Activated B cell treated with CpG ODN at 0.5 μM for 24 hours (primary cell): Measurements from ENCODE around the gene EFCAB9. TPM values are rescaled to one million over a fixed set of nuclear protein-coding genes. Genes with fewer than 3 reads are reported as not detected.
A peak's percentile ranks its signal among the peaks of the same experiment; 100 is the strongest.

Experiments
- ATAC-seq: fragments of 200-7000 bp; cut with Tn5 transposase; one replicate; pipeline ENCODE4 v1.10.0; 2021; ENCODE audit warnings: low read depth, mild to moderate bottlenecking, moderate library complexity
- CTCF ChIA-PET: fragments of 350-600 bp; sonication (Branson Sonifier 250); formaldehyde crosslinking; loops from one replicate; lab custom pipeline; 2021; ENCODE audit warnings: antibody characterized with exemption; lab: Charles Lee
- POLR2A ChIA-PET: fragments of 350-600 bp; sonication (Branson Sonifier 250); formaldehyde crosslinking; loops from one replicate; lab custom pipeline; 2021; ENCODE audit warnings: antibody characterized with exemption; lab: Charles Lee
- DNase-seq: peaks from one replicate; pipeline ENCODE4 v3.0.0; 2022
- H3K27ac Mint-ChIP-seq: one replicate; pipeline ENCODE4 v1.8.0; 2020; ENCODE audit warnings: mixed read lengths
- H3K27me3 Mint-ChIP-seq: one replicate; pipeline ENCODE4 v1.8.0; 2021; ENCODE audit warnings: mixed read lengths
- H3K36me3 Mint-ChIP-seq: one replicate; pipeline ENCODE4 v1.8.0; 2021; ENCODE audit warnings: low read depth, mixed read lengths
- H3K4me1 Mint-ChIP-seq: one replicate; pipeline ENCODE4 v1.8.0; 2021; ENCODE audit warnings: mixed read lengths
- H3K4me3 Mint-ChIP-seq: one replicate; pipeline ENCODE4 v1.8.0; 2020; ENCODE audit warnings: mild to moderate bottlenecking, mixed read lengths
- H3K9me3 Mint-ChIP-seq: one replicate; pipeline ENCODE4 v1.8.0; 2020; ENCODE audit warnings: mixed read lengths
- intact Hi-C: fragments of 100-400 bp; cut with micrococcal nuclease; formaldehyde crosslinking; loops from one replicate; pipeline ENCODE4 v1.15.1; 2024
- total RNA-seq: library from RNA; stranded (reverse); gene quantifications from 2 replicates; pipeline ENCODE4 v1.2.3, GENCODE V29; 2022
- TF ChIP-seq, protein P1 (sequence below): fragments of 200-600 bp; IDR thresholded peaks from one replicate; pipeline ENCODE4 v1.8.0; 2022; ENCODE audit warnings: antibody characterized with exemption, mild to moderate bottlenecking

Gene EFCAB9
- total RNA-seq, 1 donor from 2014 or later, result not detected

DNA sequence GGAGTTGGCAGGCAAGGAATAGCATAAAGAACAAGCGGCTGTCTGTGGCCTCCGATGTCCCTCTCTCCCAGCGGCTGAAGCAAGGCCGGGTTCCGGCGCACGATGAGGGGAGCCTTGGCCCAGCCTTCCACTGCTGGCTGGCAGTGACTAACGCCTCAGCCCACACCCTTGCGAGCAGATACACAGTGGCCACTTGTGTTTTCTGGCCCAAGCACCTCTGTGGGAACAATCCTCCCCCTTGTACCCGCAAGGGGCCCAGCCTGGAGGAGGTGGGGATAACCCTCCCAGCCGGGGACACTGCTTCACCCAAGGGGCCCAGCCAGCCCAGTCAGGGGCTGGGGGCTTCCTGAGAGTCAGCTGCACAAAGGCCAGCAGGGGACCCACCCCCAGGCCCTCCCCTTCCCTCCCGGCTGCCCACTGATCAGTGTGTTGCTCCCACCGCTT lies 29.2 kb upstream of the EFCAB9 start:
- peak overlapping the region; percentile 68 for H3K27ac Mint-ChIP-seq
- CTCF ChIA-PET, result no interaction called here
- POLR2A ChIA-PET, result interaction anchor here (0.7 to 2.3 kb wide), 5 partner anchors 10 to 53 kb away, joined by 3 to 7 read pairs (median 4); no protein-coding TSS in a partner anchor
- peaks cover 87% of the 10 kb centered on the region for H3K4me1 Mint-ChIP-seq
- DNase-seq (no peak), ATAC-seq (no peak)
- H3K36me3 Mint-ChIP-seq, result peaks cover 45% of the 10 kb centered on the region
- H3K27me3 Mint-ChIP-seq, result no peaks in the 10 kb centered on the region
- intact Hi-C loops, result loop anchor here (1.0 kb wide), 1 partner anchor 11 kb away; no protein-coding TSS in a partner anchor
- H3K4me3 Mint-ChIP-seq, result no peak overlapping the region
- TF ChIP-seq, protein P1, sequence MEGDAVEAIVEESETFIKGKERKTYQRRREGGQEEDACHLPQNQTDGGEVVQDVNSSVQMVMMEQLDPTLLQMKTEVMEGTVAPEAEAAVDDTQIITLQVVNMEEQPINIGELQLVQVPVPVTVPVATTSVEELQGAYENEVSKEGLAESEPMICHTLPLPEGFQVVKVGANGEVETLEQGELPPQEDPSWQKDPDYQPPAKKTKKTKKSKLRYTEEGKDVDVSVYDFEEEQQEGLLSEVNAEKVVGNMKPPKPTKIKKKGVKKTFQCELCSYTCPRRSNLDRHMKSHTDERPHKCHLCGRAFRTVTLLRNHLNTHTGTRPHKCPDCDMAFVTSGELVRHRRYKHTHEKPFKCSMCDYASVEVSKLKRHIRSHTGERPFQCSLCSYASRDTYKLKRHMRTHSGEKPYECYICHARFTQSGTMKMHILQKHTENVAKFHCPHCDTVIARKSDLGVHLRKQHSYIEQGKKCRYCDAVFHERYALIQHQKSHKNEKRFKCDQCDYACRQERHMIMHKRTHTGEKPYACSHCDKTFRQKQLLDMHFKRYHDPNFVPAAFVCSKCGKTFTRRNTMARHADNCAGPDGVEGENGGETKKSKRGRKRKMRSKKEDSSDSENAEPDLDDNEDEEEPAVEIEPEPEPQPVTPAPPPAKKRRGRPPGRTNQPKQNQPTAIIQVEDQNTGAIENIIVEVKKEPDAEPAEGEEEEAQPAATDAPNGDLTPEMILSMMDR, result no peak
- H3K9me3 Mint-ChIP-seq, result no peaks in the 10 kb centered on the region

DNA sequence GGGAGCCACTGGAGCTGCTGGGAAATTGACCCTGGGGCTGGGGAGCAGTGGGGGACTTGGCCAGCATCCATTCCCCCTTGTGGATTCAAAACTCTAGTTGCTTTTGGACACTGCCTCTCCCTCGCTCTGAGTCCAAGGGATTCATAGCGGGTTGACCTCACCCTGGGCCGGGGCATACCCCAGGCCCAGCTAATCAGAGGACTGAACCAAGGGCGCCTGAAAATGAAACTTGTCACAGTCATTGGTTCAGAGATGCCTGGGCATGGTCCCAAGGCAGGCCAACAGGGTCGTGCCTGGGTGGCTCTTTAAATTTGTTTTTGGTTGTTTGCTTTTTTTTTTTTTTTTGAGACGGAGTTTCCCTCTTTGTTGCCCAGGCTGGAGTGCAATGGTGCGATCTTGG lies 28.5 kb upstream of the EFCAB9 start:
- TF ChIP-seq, protein P1, result no peak
- POLR2A ChIA-PET, result interaction anchor here (0.8 to 1.2 kb wide), 3 partner anchors 9 to 54 kb away, joined by 3 to 7 read pairs (median 3); no protein-coding TSS in a partner anchor
- Mint-ChIP-seq H3K4me3 (no peak overlapping the region), H3K36me3 (peaks cover 51% of the 10 kb centered on the region), H3K27me3 (no peaks in the 10 kb centered on the region), H3K9me3 (no peaks in the 10 kb centered on the region), H3K27ac (peak overlapping the region; percentile 68), H3K4me1 (peaks cover 87% of the 10 kb centered on the region)
- peak; percentile 69 for ATAC-seq
- CTCF ChIA-PET, result no interaction called here
- DNase-seq, result no peak
- intact Hi-C loops, result loop anchor here (1.0 kb wide), 1 partner anchor 10 kb away; no protein-coding TSS in a partner anchor

DNA sequence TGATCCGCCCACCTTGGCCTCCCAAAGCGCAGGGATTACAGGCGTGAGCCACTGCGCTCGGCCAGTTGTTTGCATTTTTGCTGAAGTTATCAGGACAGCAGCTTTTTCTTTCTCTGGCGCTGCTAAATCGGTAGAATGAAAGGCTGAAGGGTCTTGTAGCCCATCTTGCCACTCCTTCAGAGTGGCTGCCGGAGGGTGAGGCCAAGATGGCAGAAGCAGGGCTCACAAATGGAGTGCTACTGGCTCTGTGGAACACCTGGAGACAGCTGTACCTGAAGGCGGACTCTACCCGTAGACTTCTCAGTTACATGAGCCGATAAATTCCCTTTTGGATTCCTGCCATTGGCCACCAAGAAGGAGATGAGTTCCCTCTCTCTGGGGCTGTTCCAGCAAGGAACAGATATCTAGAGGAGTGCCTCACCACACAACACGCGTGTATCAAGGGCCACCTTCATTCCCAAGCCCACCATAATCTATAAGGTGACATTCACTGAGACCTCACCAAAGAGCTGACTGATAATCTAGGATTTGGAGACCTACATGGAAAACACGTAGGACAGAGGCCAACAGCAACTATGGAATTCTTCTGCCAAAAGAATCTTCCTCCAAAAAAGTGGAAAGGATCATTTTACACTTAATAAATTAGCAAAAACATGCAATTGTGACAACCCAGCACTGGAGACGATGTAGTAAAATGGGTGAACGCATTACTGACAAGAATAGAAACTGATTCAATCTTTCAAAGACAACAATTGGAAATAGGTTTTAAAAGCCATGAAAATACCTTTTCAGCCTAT lies 27.7 kb upstream of the EFCAB9 start:
- peaks cover 87% of the 10 kb centered on the region for H3K4me1 Mint-ChIP-seq
- ChIA-PET POLR2A (interaction anchor here (0.8 to 1.2 kb wide), 3 partner anchors 10 to 55 kb away, joined by 3 read pairs; no protein-coding TSS in a partner anchor), CTCF (no interaction called here)
- no peak for DNase-seq
- H3K27ac Mint-ChIP-seq, result no peak overlapping the region
- H3K27me3 Mint-ChIP-seq, result no peaks in the 10 kb centered on the region
- H3K4me3 Mint-ChIP-seq, result no peak overlapping the region
- peaks cover 53% of the 10 kb centered on the region for H3K36me3 Mint-ChIP-seq
- no peaks in the 10 kb centered on the region for H3K9me3 Mint-ChIP-seq
- no peak for ATAC-seq
- intact Hi-C loops, result no loop called here
- TF ChIP-seq, protein P1, result no peak

DNA sequence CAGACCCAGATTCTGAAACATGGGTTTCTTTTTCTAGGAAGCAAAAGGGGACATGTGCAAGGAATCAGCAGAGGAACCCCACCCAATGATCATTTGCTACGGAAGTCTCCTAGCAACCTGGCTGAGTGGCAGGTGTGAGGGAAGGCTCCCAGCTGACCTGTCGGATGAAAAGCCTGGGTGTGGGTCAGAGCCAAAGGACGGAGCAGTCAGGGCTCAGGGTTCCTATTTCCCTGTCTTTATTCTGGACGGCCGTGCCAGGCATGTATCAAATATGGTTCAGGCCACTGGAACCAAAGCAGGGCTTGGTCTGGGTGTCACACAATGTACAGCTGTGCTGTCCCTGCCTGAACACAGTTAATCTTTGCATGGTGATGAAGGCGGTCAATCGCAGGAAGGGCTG lies 26.1 kb upstream of the EFCAB9 start:
- ChIA-PET CTCF (no interaction called here), POLR2A (no interaction called here)
- Mint-ChIP-seq H3K27ac (no peak overlapping the region), H3K36me3 (peaks cover 48% of the 10 kb centered on the region), H3K27me3 (no peaks in the 10 kb centered on the region), H3K9me3 (no peaks in the 10 kb centered on the region), H3K4me3 (no peak overlapping the region), H3K4me1 (peaks cover 83% of the 10 kb centered on the region)
- ATAC-seq, result no peak
- intact Hi-C loops, result no loop called here
- TF ChIP-seq, protein P1, result no peak
- no peak for DNase-seq

DNA sequence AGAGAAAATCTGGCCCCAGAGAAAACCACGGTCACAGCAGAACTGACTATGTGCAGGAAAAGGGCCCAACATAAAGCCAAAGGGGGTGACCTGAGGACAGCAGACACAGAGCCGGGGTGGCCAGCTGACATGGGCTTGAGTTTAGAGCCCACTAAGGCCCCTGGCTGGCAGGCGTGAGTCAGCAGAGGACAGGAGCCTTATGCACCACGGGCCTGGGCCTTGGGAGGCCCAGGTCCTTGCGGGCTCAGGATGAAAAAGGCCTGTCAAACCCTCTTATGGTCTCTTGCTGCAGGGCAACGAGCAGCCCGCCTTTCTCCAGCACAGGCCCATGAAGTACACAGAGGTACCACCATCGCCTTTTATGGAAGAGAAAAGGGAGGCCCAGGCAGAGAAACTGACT lies 25.7 kb upstream of the EFCAB9 start:
- peaks cover 47% of the 10 kb centered on the region for H3K36me3 Mint-ChIP-seq
- POLR2A ChIA-PET, result no interaction called here
- H3K27ac Mint-ChIP-seq, result no peak overlapping the region
- CTCF ChIA-PET, result no interaction called here
- TF ChIP-seq, protein P1, result no peak
- no peaks in the 10 kb centered on the region for H3K9me3 Mint-ChIP-seq
- peaks cover 84% of the 10 kb centered on the region for H3K4me1 Mint-ChIP-seq
- no peak overlapping the region for H3K4me3 Mint-ChIP-seq
- DNase-seq (no peak), ATAC-seq (no peak)
- no peaks in the 10 kb centered on the region for H3K27me3 Mint-ChIP-seq
- intact Hi-C loops, result no loop called here
